GM19238 (cell line): Measurements from ENCODE around the gene LGMN.
A peak's percentile ranks its signal among the peaks of the same experiment; 100 is the strongest.
"Not testable (repeated sequence)": the region's sequence is repeated elsewhere in the genome, so short reads cannot be mapped to it uniquely, and the experiment has no call there.

Source experiments
- DNase-seq: peaks from one replicate; pipeline ENCODE4 v3.0.0; 2011; ENCODE audit warnings: low spot score; ENCODE audit not compliant: insufficient read length

The LGMN gene

DNA sequence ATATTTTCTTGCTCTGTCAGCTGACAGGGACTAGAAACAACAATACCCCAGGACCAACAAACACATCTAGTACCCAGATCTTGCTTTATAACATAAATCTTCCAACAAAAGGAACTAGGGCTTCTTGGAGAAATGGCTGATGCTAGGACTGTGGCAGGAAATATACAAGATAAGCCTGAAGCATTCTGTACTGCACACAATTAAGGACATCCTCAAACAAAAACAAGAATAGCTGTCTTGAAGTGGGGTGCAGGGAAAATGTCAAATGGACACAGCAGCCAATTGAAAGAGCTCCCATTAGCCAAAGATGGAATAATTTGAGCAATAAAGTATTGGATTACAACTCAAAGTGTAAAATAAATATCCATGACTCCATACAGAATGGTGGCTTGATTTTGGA is 50.0 kb downstream of the LGMN start:
- no peak for DNase-seq

DNA sequence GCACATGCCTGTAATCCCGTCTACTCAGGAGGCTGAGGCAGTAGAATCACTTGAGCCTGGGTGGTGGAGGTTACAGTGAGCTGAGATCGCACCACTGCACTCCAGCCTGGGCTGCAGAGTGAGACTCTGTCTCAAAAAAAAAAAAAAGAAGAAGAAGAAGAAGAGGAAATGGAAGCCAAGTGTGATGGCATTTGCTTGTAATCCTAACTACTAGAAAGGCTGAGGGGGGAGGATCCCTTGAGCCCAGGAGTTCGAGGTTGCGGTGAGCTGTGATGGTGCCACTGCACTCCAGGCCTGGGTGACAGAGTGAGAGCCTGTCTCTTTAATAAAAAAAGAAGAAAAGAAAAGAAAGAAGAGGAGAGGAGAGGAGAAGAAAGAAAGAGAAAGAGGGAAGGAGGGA is 52.1 kb downstream of the LGMN start:
- no peak for DNase-seq

DNA sequence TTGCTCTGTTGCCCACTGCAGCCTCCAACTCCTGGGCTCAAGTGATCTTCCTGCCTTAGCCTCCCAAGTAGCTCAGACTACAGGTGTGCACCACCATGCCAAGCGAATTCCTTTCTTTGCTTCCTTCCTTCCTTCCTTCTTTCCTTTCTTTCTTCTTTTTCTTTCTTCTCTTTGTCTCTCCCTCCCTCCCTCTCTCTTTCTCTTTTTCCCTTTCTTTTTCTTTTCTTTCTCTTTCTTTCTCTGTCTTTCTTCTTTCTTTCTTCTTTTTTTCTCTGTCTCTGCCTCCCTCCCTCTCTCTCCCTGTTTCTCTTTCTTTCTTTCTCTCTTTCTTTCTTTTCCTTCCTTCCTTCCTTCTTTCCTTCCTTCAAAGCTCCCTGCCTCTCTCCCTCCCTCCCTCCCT is 52.9 kb downstream of the LGMN start:
- no peak for DNase-seq

DNA sequence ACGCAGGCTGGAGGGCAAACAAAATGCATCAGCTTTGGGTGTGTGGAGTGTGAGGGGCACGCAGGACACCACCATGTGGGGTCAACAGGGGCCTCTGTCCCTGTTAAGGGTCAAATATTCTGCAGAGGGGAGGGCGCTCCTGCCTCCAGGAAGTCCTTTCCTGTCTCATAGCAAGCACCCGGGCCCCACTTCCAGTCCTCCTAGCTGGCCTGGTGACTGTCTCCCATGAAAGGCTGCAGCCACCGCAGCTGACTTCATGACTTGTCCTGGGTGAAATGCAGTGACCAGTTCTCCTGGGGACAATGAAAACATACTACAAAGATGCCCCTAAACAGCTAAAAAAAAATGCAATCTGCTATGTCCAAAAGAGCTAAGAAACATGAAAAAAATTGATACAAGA is 53.6 kb downstream of the LGMN start:
- no peak for DNase-seq

DNA sequence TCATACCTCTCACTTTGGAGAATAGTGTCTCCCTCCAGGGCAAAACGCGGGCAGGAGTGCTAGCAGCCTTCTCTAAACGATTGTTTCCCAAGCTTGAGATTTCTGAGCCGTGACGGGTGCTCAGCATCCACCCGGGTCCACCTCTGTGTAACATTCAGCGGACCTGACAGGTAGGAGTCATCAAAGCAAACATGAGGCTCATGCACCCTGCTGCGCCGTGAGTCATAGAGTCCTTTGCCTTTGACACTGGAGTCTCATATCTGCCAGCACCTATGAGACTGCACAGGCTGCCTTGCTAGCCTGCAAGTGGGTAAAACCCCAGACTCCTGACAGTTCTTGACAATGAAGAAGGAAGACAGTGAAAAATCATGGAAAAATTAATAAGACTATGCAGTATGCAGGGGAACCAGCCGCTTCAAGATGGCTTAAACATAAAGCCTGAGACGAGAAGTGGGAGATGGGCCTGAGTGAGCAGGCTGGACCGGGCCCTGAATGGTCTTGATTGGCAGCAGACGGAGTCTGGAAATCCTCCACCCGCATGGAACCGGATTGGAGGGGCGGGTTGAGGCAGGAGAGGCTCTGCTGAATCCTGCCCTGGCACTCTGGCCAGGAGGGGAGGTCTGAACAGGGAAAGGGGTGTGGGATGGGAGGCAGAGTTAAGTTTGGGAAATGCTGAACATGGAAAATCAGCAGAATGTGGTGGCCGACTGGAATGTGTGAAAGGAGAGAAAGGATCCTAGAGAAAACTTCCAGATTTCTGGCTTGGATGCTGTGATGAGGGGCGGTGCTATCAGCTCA is 54.2 kb downstream of the LGMN start:
- DNase-seq = no peak

DNA sequence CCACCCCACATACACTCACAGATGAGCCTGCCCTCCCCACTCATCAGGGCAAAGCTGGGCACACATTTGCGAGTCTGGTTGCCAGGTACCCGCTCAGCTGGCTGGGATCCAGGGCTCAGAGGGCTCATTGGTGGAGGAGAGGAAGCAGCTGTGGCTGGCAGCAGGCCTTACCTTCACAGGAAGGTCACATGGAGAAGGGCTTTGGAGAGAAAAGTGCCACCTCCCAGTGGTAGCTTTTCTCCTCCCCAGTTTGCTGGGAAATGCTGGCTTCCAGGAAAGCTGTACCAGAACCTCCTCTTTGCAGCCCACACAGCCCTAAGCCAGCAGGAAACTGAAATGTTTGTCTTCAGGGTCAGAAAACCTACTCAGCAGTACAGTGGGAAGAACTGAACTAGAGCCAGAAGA is 55.6 kb downstream of the LGMN start:
- no peak for DNase-seq

DNA sequence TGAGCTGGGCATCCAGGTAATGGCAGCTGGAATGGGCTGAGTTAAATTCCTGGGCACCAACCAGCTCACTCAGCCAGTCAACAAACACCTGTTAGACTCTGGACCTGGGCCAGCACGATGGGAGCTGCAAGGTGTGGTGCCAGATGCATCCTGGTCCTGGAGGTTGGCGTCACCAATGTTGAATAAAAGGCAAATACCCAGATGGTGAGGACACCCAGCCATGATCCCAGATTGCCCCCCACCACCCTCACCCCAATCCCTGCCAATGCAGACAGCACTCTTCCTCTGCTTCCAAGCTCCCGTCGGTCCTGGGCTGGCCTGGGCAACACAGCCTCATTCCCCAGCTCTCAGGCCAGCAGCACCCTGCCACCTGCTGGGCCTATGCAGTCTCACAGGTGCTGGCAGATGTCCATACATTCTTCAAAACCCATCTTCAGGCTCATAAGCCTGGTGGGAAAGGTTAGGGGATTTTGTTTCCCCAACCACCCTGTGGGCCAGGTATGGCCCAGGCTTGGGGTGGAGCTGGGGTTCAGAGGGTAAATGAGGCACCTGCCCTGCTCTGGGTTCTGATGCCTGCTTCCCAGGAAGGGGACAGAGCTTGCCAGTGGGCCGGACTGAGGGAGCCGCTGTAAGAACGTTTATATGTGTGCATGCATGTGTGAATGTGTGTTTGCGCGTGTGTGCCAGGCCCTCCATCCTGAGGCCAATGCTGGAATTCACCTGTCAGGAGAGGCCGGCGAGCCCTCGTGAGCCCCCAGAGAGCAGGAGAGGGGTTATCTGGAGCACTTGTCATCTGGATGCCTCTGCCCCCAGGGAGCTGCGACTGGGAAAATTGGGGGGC is 58.0 kb downstream of the LGMN start:
- no peak for DNase-seq

DNA sequence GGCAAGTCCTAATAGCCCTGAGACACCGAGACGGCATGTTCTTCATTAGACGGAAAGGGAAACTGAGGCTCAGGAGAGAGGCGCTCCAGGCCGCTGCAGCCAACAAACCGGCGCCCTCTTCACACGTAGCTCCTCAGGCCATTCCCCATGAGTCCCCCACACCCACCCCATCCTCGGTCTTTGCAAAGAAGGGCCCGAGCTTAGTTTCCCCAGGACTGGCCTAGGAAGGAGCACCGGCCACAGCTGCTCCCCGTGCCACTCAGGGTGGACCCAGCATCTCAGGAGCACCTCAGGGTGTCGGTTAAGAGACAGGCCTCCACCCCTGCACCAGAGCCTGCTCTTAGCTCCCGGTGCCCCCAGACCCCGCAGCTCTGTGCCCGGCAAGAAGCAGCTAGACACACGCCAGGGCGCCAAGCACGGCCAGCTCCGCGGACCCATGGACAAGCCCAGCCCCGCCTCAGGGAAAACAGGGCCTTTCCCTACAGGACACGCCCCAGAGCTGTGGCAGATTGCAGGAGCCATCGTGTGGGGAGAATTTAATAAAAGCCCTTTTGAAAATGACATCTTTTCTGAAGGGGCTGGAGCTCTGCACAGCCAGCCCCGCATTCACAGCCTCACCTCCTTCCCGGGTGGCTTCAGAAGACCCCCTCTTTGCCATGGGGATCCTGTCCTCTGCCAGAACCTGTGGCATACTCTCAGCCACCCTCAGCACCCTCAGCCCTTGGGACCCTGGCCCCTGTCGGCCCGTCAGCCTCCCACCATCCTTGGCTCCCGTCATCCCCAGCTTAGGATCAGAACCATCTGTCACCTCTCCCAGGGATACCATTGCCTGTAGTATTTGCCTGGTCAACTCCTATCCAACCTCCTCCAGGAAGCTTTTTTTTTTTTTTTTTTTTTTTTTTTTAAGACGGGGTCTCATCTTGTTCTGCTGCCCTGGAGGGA is 59.7 kb downstream of the LGMN start:
- no peak for DNase-seq

DNA sequence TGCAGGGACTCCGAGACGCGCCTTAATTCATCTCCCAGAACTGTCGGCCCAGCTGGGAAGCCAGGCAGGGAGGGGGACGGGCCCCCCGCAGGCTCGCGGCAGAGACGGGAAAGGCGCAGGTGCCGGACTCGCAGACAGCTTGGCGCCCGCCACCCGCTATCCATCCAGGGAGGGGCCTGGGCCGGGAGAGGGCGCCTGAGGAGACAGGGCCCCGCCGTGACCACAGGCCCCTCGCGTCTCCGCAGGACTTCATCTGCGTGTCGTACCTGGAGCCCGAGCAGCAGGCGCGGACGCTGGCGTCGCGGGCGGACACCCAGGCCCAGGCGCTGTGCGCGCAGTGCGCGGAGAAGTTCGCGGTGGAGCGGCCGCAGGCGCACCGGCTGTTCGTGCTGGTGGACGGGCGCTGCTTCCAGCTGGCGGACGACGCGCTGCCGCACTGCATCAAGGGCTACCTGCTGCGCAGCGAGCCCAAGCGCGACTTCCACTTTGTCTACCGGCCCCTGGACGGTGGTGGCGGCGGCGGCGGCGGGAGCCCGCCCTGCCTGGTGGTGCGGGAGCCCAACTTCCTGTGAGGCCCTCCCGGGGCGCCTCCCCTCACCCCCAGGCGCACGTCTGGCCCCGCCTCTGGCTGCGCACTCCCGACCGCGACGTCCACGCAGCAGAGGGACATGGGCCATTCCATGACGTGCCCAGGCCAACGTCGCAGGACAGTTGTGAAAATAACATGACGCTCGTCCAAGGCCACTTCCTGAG is 60.6 kb downstream of the LGMN start:
- no peak for DNase-seq

DNA sequence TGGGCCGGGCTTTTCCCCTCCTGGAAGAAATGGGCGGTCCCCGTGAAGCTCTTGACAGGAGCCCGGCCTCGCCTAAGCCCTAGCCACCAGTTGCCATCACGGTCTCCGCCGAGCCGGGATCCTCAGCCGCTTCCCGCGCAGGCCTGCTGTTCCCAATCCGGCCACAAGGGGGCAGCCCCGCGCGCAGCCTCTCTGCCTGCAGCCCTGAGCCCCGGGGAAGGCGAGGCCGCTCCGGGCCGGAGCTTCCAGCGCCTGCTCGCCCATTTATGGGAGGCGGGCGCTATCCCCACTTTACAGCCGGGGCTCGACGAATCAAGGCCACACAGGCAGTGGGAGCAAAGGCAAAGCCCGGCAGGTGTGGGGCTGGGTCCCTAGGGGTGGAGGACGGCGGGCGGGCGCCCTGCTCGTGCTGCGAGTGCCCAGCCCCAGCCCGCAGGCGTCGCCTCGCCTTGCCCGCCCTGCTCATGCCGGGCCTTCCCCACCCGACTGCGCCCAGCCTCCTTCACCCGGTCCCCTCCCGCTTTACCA is 61.5 kb downstream of the LGMN start:
- peak; percentile 84 for DNase-seq

DNA sequence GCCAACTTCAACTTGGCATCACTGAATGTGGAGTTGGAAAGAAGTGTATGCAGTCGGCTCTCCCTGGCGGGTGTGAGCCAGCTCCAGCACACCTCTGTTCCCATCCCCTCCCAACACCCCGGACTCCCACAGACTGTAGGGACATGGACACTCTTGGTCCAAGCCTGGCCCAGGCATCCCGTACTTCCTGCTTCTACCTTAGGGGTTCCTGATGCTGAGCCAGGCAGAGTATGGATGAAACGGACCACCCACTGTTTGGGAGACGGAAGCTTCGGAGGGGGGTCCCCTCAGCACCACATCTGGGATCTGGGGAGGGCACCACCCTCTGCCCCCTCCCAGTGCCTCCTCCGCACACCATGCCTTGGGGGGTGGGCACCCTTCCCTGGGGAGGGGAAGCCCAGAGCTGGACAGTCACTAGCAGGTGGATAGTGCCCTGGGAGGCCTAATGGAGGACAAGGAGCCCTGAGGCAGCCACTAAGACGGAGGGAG is 62.0 kb downstream of the LGMN start:
- DNase-seq = no peak

DNA sequence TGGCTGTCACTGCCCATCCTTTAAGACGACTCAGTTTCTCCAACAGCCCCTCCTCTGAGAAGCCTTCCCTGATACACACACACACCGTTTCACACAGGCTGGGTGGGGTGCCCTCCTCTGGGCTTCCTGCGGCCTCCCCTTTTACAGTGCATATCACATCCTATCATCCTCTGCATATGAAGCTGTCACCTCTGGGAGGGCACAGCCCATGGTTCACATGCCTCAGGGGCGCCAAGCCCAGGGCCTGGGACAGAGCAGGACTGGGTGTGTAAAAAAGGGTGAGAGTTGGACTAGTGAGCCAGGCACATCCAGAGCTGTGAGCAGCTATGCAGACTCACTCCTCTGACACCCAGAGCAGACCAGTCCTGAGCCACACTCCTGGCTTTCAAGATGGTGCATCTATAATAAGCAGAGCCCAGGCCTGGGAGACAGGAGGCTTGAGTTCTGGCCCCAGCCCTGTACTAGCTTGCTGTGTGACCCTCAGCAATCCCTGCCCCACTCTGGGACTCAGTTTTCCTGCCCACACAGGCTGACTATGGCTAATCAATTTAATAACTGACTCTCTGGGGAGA is 62.6 kb downstream of the LGMN start:
- no peak for DNase-seq

DNA sequence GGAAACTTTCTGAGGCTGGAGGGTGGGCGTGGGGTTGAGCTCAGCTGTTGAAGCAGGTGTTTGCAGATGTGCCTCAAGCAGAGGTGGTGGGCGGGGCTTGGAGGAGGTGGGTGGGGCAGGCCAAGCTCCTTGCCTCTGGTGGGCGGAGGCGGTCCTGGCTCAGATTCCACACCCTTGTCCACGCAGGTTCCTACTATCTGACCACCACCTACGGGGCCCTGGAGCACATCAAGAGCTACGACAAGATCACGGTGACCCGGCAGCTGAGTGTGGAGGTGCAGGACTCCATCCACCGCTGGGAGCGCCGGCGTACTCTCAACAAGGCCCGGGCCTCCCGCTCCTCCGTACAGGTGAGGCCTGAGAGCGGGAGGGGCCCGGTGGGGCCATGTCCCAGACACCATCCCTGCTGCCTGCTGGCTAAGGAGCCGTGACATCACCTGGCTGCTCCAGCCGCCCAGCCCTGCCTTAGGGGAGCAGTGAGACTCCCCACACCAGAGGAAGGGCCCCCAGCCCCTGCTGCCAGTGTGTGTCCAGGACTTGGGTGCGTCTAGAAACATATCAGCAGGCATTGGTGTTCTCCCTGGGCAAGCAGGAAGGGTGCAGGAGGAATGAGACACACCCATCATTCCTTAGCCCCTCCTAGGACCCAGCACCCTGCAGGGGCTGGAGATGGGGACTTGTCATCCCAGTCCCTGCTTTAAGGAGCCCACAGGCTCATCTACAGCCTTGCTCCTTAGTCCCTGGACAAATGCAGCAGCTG is 63.4 kb downstream of the LGMN start:
- DNase-seq = no peak

DNA sequence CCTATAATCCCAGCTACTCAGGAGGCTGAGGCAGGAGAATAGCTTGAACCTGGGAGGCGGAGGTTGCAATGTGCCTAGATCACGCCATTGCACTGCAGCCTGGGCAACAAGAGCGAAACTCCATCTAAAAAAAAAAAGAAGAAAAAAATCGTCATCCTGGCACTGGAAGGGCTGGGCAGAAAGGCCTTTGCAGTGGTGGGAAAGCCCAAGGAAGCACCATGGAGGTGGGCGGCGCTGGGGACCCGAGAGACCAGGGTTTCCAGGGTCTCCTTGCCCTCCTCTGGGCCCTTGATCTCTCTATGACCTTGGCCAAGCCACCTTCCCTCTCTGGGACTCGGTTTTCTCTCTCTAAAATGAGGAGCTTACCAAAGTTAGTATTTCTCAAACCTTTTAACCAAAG is 65.4 kb downstream of the LGMN start:
- DNase-seq = no peak

DNA sequence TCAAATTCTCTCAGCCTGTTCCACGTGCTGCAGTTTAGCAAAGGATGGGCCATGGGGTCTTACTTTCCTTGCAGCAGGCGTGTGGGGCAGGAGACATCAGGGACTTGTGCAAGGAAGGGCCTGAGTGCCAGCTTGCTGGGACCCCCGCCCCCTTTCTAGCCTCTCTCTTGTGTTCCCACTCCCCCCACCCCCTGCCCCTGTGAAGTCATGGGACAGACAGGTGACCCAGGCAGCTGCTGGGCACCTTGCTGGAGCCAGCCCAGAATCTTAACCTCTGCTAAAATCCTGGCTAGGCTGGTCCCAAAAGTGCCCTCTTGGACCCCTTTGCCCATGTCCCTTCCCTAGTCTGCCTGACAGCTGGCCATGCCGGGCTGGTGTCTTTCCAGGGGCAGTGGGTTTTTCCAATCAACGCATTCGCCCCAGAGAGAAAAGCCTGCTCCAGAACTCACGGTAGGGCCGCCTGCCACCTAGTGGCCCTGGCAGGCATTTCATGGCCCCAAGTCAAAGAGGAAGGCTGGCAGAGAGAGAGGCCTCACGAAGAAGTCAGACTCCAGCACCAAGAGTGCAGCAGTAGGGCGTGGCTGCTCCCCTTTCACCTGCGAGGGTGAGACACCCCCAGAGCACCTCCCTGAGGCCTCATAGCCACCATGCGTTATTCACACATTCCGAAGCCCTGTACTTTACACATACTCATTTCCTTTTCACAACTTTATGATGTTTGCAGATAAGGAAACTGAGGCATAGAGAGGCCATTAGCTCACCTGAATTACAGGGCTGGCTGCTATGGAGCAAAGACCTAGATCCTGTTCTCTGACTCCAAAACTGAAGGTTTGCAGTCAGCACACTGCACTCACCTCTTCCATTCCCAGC is 67.4 kb downstream of the LGMN start:
- DNase-seq = peak; percentile 75

DNA sequence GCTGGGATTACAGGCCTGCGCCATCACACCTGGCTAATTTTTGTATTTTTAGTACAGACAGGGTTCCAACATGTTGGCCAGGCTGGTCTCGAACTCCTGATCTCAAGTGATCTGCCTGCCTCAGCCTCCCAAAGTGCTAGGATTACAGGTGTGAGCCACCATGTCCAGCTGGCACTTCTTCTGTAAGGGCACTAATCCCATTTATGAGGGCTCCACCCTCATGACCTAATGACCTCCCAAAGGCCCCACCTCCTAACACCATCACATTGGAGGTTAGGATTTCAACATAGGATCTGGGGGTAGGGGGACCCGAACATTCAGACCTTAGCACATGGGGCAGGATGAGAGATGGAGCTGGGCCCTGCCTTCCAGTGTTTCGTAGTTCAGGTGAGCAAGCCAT is 68.1 kb downstream of the LGMN start:
- DNase-seq = not testable (repeated sequence)

DNA sequence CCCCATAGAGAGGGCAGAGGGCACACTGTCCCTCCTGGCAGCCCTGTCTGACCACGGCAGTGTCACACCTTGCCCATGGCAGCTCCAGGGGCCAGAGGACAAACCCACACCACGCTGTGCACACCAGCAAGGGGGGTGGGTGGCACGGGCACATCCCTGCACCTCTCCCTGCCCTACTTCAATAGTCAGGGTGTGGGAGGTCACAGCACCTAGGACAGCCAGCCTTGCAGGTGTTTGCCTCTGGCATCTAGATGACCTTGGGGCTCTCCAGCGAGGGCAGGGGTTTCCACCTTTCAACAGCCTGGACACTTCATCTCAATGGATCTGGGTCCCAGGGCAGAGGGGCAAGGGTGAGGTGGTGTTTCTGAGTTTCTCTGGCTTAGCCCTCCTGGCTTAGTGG is 69.2 kb downstream of the LGMN start:
- DNase-seq = no peak

DNA sequence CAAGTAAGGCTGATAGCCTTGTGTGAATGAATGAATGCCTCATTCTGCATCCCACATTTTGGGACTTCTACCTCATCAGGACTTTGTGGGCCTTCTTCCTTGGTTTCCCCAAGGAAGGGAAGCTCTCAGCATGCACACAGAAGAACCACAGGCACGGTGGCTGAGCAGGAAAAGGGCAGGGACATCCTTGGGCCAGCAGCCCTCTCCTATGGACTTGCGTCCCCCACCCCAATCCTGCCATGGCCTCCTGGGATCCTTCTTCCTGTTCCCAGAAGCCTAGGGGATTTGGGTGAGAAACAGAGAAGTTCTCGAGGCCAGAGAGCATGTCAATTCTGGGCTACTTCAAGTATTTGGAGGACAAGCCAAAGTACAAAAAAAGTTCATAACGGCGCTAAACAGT is 69.7 kb downstream of the LGMN start:
- no peak for DNase-seq
